IMR-90 (cell line): Measurements from ENCODE around the gene CMTM5. TPM values are rescaled to one million over a fixed set of nuclear protein-coding genes. Genes with fewer than 3 reads are reported as not detected.

Experiments
- ATAC-seq: fragments of 200-7000 bp; cut with Tn5 transposase; 2 replicates; pipeline ENCODE4 v1.9.1; 2020; ENCODE audit warnings: low read depth, mild to moderate bottlenecking, moderate library complexity
- BruUV-seq: library from RNA; stranded (reverse); fragments of 400-500 nt; replicated peaks from 2 replicates; lab custom pipeline; 2021; lab: Mats Ljungman, UMichigan
- CTCF ChIA-PET: fragments of 300-600 bp; formaldehyde crosslinking; extraction: SDS; loops from one replicate; lab custom pipeline; 2021; ENCODE audit warnings: antibody characterized with exemption; lab: Yijun Ruan, JAX
- POLR2A ChIA-PET: fragments of 300-600 bp; sonication (Branson Sonifier 250); formaldehyde crosslinking; loops from one replicate; lab custom pipeline; 2022; ENCODE audit warnings: antibody characterized with exemption; ENCODE audit not compliant: unreplicated experiment; lab: Charles Lee
- DNase-seq: peaks from one replicate; pipeline ENCODE4 v3.0.0; 2013
- H2AFZ ChIP-seq: replicated peaks from 2 replicates; pipeline ENCODE3; 2013; ENCODE audit warnings: low read length, mild to moderate bottlenecking; ENCODE audit not compliant: poor library complexity
- H2AK5ac ChIP-seq: 2 replicates; pipeline ENCODE4 v1.6.1; 2013; ENCODE audit warnings: low read depth, low read length, inconsistent platforms
- H2AK9ac ChIP-seq: replicated peaks from 2 replicates; pipeline ENCODE3; 2013; ENCODE audit warnings: mild to moderate bottlenecking, low read depth, low read length, moderate library complexity; ENCODE audit not compliant: poor library complexity
- H2BK120ac ChIP-seq: 2 replicates; pipeline ENCODE4 v1.6.1; 2013; ENCODE audit warnings: low read depth, low read length, inconsistent platforms
- H2BK15ac ChIP-seq: 3 replicates; pipeline ENCODE4 v1.6.1; 2013; ENCODE audit warnings: low read depth, low read length, inconsistent platforms
- H2BK20ac ChIP-seq: 2 replicates; pipeline ENCODE4 v1.6.1; 2013; ENCODE audit warnings: low read depth, mild to moderate bottlenecking, inconsistent platforms, low read length, moderate library complexity
- H2BK5ac ChIP-seq: 2 replicates; pipeline ENCODE4 v1.6.1; 2013; ENCODE audit warnings: mild to moderate bottlenecking, low read depth, low read length, inconsistent platforms; ENCODE audit not compliant: poor library complexity, severe bottlenecking
- H3K14ac ChIP-seq: replicated peaks from 2 replicates; pipeline ENCODE4 v1.6.1; 2013; ENCODE audit warnings: low read depth, low read length, inconsistent platforms
- H3K18ac ChIP-seq: 2 replicates; pipeline ENCODE4 v1.6.1; 2013; ENCODE audit warnings: low read depth, low read length, control low read depth
- H3K23ac ChIP-seq: 2 replicates; pipeline ENCODE4 v1.6.1; 2013; ENCODE audit warnings: low read depth, low read length, inconsistent platforms
- H3K27ac ChIP-seq: 2 replicates; pipeline ENCODE4 v1.5.1; 2013; ENCODE audit warnings: mild to moderate bottlenecking, control low read depth, low read length; ENCODE audit not compliant: insufficient read depth
- H3K27me3 ChIP-seq: 2 replicates; pipeline ENCODE4 v1.6.1; 2013; ENCODE audit warnings: low read length; ENCODE audit not compliant: control insufficient read depth, insufficient read depth
- H3K36me3 ChIP-seq: 2 replicates; pipeline ENCODE4 v1.6.1; 2013; ENCODE audit warnings: low read length, mixed read lengths; ENCODE audit not compliant: control insufficient read depth, insufficient read depth
- H3K4ac ChIP-seq: 2 replicates; pipeline ENCODE4 v1.6.1; 2013; ENCODE audit warnings: low read depth, low read length, inconsistent platforms
- H3K4me1 ChIP-seq: 2 replicates; pipeline ENCODE4 v1.6.1; 2013; ENCODE audit warnings: low read length, mixed read lengths; ENCODE audit not compliant: control insufficient read depth, insufficient read depth
- H3K4me2 ChIP-seq: 2 replicates; pipeline ENCODE4 v1.6.1; 2013; ENCODE audit warnings: low read depth, mild to moderate bottlenecking, control low read depth, low read length, moderate library complexity
- H3K4me3 ChIP-seq: 2 replicates; pipeline ENCODE4 v1.5.1; 2013; ENCODE audit warnings: low read depth, mild to moderate bottlenecking, control low read depth, low read length, moderate library complexity; ENCODE audit not compliant: insufficient read depth
- H3K56ac ChIP-seq: 2 replicates; pipeline ENCODE4 v1.6.1; 2013; ENCODE audit warnings: low read length, inconsistent platforms; ENCODE audit not compliant: insufficient read depth; ENCODE audit errors: extremely low read depth
- H3K79me1 ChIP-seq, 2 experiments: 2 replicates each; pipeline ENCODE4 v1.6.1; 2013; ENCODE audit warnings: low read length in 2 of 2, inconsistent platforms in 1 of 2, low read depth in 1 of 2
- H3K9ac ChIP-seq: 2 replicates; pipeline ENCODE4 v1.6.1; 2013; ENCODE audit warnings: low read depth, low read length, control low read depth
- H3K9me1 ChIP-seq: 2 replicates; pipeline ENCODE4 v1.6.1; 2013; ENCODE audit warnings: low read length, inconsistent platforms; ENCODE audit not compliant: insufficient read depth
- H3K9me3 ChIP-seq: 2 replicates; pipeline ENCODE4 v1.6.1; 2013; ENCODE audit warnings: low read length; ENCODE audit not compliant: control insufficient read depth, insufficient read depth
- H4K20me1 ChIP-seq: 2 replicates; pipeline ENCODE4 v1.6.1; 2013; ENCODE audit warnings: low read length, inconsistent platforms; ENCODE audit not compliant: insufficient read depth
- H4K5ac ChIP-seq: 2 replicates; pipeline ENCODE4 v1.6.1; 2013; ENCODE audit warnings: mild to moderate bottlenecking, low read depth, low read length, control low read depth
- H4K8ac ChIP-seq, 2 experiments: 2 replicates each; pipeline ENCODE4 v1.6.1; 2013; ENCODE audit warnings: low read depth in 2 of 2, low read length in 2 of 2, control low read depth in 1 of 2, inconsistent platforms in 1 of 2
- H4K91ac ChIP-seq: 2 replicates; pipeline ENCODE4 v1.6.1; 2013; ENCODE audit warnings: low read depth, low read length, inconsistent platforms; ENCODE audit not compliant: insufficient read depth
- SMC3 ChIP-seq: fragments of 150-350 bp; IDR thresholded peaks from 2 replicates; pipeline ENCODE4 v1.6.1; 2016; ENCODE audit warnings: low read depth, mild to moderate bottlenecking, antibody characterized with exemption, low read length, moderate library complexity
- WGBS, 2 experiments: methylation state at CpG; one replicate each; pipeline versions ENCODE4 v1.1.5 to v1.1.7; 2013; ENCODE audit warnings: missing lambda C conversion rate in 2 of 2; ENCODE audit not compliant: insufficient read length in 1 of 2; ENCODE audit errors: extremely low coverage in 2 of 2; 5-methylcytosine and 5-hydroxymethylcytosine counted together
- dilution Hi-C: fragments of 300-500 bp; cut with HindIII; formaldehyde crosslinking; loops from one replicate; pipeline ENCODE4 v1.14.3; 2018; ENCODE audit warnings: low sequenced_read_pairs; ENCODE audit not compliant: unreplicated experiment
- in situ Hi-C: fragments of 300-500 bp; cut with MboI; formaldehyde crosslinking; loops from 3 replicates; pipeline ENCODE4 v1.14.3; 2019; ENCODE audit warnings: low sequenced_read_pairs, inconsistent platforms, mixed read lengths
- intact Hi-C: fragments of 100-400 bp; cut with micrococcal nuclease; formaldehyde crosslinking; loops from 2 replicates; pipeline ENCODE4 v1.10.0; 2022
- polyA plus RNA-seq, 3 experiments: library from polyadenylated mRNA; depleted of rRNA; stranded (reverse); fragments of >200 nt; gene quantifications; 2 replicates each; pipeline ENCODE4 v1.2.3, GENCODE V29; 2012; ENCODE audit warnings: low replicate concordance in 1 of 3
- total RNA-seq: library from RNA; depleted of rRNA; stranded (reverse); fragments of >200 nt; gene quantifications from 2 replicates; pipeline ENCODE4 v1.2.3, GENCODE V29; 2012

CMTM5 gene
- total and polyA plus RNA-seq, 2 of the 4 experiments (the other 2 are of a cell fraction): 0.07 TPM; not detected in 1

- Histone ChIP-seq H2BK20ac (no peak overlapping the region), H3K9me1 (peaks cover 2% of the 10 kb centered on the region; the same call in 1 of the 2 replicates), H3K4me2 (no peak overlapping the region), H3K9ac (no peak overlapping the region), H3K14ac (no peak overlapping the region), H3K18ac (no peak overlapping the region), H4K8ac (no peak overlapping the region), H3K4me1 (no peaks in the 10 kb centered on the region), H3K4me3 (no peak overlapping the region), H4K91ac (no peak overlapping the region), H2AK9ac (no peak overlapping the region), H4K5ac (no peak overlapping the region), H4K20me1 (no peaks in the 10 kb centered on the region), H3K27me3 (peaks cover 59% of the 10 kb centered on the region), H3K27ac (no peak overlapping the region), H2BK120ac (no peak overlapping the region), H3K4ac (no peak overlapping the region), H3K9me3 (no peaks in the 10 kb centered on the region), H3K56ac (no peak overlapping the region), H2BK5ac (no peak overlapping the region), H2AK5ac (no peak overlapping the region), H2AFZ (no peak overlapping the region), H3K23ac (no peak overlapping the region), H2BK15ac (no peak overlapping the region), H3K79me1 (no peaks in the 10 kb centered on the region), H3K36me3 (no peaks in the 10 kb centered on the region)
- ATAC-seq (no peak), DNase-seq (no peak)
- CTCF ChIA-PET: no interaction called here
- POLR2A ChIA-PET: no interaction called here
- TF ChIP-seq SMC3: no peak
- WGBS, 2 experiments: 27% methylated on average over 3 of the region's 4 CpGs; no CpG with 5 or more reads in 1 of the 2 experiments
- intact Hi-C loops: no loop called here
- dilution Hi-C loops: no loop called here
- BruUV-seq: no TSS peak
- in situ Hi-C loops: no loop called here
Measured at GRCh38 chr14:23406244-23406643, 29.4 kb downstream of the CMTM5 start.
